Measurements from ENCODE around the gene RBM26. TPM values are rescaled to one million over a fixed set of nuclear protein-coding genes. Genes with fewer than 3 reads are reported as not detected.

Gene RBM26
- total RNA-seq, 2 experiments from 2014 or later, result 57.6 to 61.1 TPM

DNA sequence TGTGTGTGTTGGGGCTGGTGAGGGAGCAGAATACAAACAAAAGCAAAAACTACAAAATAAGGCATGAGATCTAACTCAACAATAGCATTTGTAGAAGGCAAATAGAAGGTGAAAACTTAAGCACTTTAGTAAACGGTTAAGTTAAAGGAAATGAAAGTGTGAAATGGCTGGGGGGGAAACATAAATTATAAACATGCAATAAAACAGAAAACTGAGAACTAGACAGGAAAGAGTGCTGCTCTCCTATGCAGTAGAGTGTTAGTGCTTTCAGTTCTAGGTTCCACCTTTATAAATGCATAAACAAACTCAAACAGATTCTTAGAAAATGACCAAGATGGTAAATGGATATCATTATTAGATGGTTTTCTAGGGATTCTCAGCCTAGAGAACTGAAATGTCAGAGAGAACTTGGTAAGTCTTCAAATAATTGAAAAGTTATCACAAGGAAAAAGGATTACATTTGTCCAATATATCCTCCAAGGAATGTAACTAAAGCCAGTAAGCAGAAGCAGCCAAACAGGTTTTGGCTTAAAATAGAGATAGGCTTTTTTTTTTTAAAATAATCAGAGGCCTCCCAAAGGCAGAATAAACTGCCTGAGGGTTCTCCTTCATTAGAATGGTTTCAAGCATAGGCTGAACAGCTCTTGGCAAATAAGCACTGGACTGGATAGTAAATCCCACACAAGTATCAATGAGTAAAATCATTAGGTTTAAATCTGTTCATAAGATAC lies 23.3 kb downstream of the RBM26 start:
- no peak for TF ChIP-seq CTCF (IDR thresholded peaks at IDR 0.05)
- H3K27ac Mint-ChIP-seq, result peak overlapping the region; percentile 79
- intact Hi-C loops (cut with micrococcal nuclease), result no loop called here
- no peak for ATAC-seq
- ChIA-PET POLR2A (no interaction called here), CTCF (interaction anchor here (2.0 to 3.4 kb wide), 2 partner anchors 9 to 11 kb away, joined by 5 to 27 read pairs; no protein-coding TSS in a partner anchor)
- no peaks in the 10 kb centered on the region for H3K9me3 Mint-ChIP-seq
- no peaks in the 10 kb centered on the region for H3K27me3 Mint-ChIP-seq
- H3K36me3 Mint-ChIP-seq (ENCODE audit: low read depth), result peaks cover 34% of the 10 kb centered on the region
- H3K4me3 Mint-ChIP-seq, result peak overlapping the region; percentile 33
- peaks cover 76% of the 10 kb centered on the region for H3K4me1 Mint-ChIP-seq (ENCODE audit: low read depth)
- no peak for DNase-seq

DNA sequence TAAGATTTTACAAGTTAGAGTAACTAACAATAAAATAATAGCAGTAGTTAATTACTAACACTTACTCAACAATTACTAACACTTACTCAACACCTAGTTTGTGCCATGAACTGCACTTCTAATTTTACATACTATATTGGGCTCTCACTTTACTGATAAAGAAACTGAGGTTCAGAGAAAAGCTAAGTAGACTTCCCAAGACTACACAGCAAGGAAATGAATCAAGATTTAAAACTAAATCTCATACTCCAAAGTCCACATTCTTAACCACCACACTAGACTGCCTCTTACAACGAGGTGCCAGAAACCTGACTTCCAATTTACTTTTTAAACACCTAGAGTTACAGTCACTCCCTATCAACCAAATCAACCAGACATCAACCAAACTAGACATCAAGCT lies 25.1 kb downstream of the RBM26 start:
- peaks cover 40% of the 10 kb centered on the region for H3K36me3 Mint-ChIP-seq (ENCODE audit: low read depth)
- no peak for TF ChIP-seq CTCF (IDR thresholded peaks at IDR 0.05)
- no peaks in the 10 kb centered on the region for H3K9me3 Mint-ChIP-seq
- H3K27me3 Mint-ChIP-seq, result no peaks in the 10 kb centered on the region
- peaks cover 60% of the 10 kb centered on the region for H3K4me1 Mint-ChIP-seq (ENCODE audit: low read depth)
- intact Hi-C loops (cut with micrococcal nuclease), result no loop called here
- no peak for DNase-seq
- H3K27ac Mint-ChIP-seq, result peak overlapping the region; percentile 68
- no peak overlapping the region for H3K4me3 Mint-ChIP-seq
- POLR2A ChIA-PET, result no interaction called here
- CTCF ChIA-PET, result interaction anchor here (1.0 to 3.4 kb wide), 4 partner anchors 9 to 17 kb away, joined by 4 to 27 read pairs (median 7); no protein-coding TSS in a partner anchor
- no peak for ATAC-seq

- CTCF ChIA-PET, result interaction anchor here (1.6 to 2.9 kb wide), 2 partner anchors 12 to 14 kb away, joined by 6 to 9 read pairs; no protein-coding TSS in a partner anchor
- ATAC-seq, result no peak
Observed at GRCh38 chr13:79379274-79379673, 26.8 kb downstream of the RBM26 start.

DNA sequence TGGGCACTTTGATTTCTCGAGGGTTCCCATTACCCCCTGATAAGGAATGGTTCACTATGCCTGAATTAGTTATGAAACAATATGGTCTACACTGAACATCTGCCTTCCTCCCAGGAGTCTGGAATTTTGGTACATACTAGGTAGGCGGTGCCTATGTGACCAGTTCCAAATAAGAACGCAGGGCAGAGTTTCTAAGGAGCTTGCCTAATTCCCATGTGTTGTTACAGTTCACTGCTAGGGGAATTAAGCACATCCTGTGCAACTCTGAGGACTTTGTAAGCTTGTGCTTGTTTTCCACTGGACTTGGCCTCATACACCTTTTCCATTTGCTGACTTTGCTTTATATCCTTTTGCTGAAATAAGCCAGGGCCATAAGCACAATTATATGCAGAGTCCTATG lies 29.2 kb downstream of the RBM26 start:
- TF ChIP-seq CTCF (IDR thresholded peaks at IDR 0.05), result no peak
- intact Hi-C loops (cut with micrococcal nuclease), result no loop called here
- ChIA-PET CTCF (no interaction called here), POLR2A (no interaction called here)
- Mint-ChIP-seq H3K27me3 (no peaks in the 10 kb centered on the region), H3K36me3 (ENCODE audit: low read depth) (peaks cover 36% of the 10 kb centered on the region), H3K4me1 (ENCODE audit: low read depth) (peaks cover 28% of the 10 kb centered on the region), H3K9me3 (no peaks in the 10 kb centered on the region), H3K27ac (no peak overlapping the region), H3K4me3 (no peak overlapping the region)
- no peak for DNase-seq
- ATAC-seq, result no peak

More at GRCh38 chr13:79379274-79379673, 26.8 kb downstream of the RBM26 start:
- POLR2A ChIA-PET, result interaction anchor here (1.0 kb wide), 1 partner anchor 10 kb away, joined by 3 read pairs; no protein-coding TSS in a partner anchor
- Mint-ChIP-seq H3K27ac (no peak overlapping the region), H3K36me3 (ENCODE audit: low read depth) (peaks cover 42% of the 10 kb centered on the region), H3K4me3 (no peak overlapping the region), H3K27me3 (no peaks in the 10 kb centered on the region), H3K4me1 (ENCODE audit: low read depth) (peaks cover 49% of the 10 kb centered on the region), H3K9me3 (no peaks in the 10 kb centered on the region)
- intact Hi-C loops (cut with micrococcal nuclease), result no loop called here
- DNase-seq, result no peak
- no peak for TF ChIP-seq CTCF (IDR thresholded peaks at IDR 0.05)

DNA sequence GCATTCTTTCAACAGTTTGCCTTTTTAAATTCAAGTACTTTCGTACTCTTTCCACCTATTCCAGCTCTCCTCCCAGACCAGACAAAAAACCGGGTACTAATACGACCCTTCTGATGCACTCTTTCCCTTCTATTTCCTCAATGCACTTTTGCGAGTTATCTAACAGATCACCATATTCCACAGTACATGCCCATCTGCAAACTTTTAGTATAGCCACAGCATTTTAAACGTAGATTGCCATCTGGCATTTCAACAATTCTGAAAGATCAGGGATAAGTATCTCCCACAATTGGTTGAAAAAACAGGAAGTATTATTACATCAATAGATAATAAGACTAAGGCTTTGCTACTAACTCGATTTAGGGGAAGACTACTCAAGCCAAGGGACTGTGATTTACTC lies 31.5 kb downstream of the RBM26 start:
- ChIA-PET CTCF (interaction anchor here (1.5 kb wide), 1 partner anchor 17 kb away, joined by 7 read pairs; no protein-coding TSS in a partner anchor), POLR2A (interaction anchor here (0.8 kb wide), 1 partner anchor 19 kb away, joined by 3 read pairs; no protein-coding TSS in a partner anchor)
- Mint-ChIP-seq H3K4me3 (no peak overlapping the region), H3K27me3 (no peaks in the 10 kb centered on the region), H3K27ac (no peak overlapping the region), H3K4me1 (ENCODE audit: low read depth) (peaks cover 10% of the 10 kb centered on the region), H3K36me3 (ENCODE audit: low read depth) (peaks cover 43% of the 10 kb centered on the region), H3K9me3 (no peaks in the 10 kb centered on the region)
- ATAC-seq, result no peak
- TF ChIP-seq CTCF (IDR thresholded peaks at IDR 0.05), result no peak
- DNase-seq, result no peak
- intact Hi-C loops (cut with micrococcal nuclease), result no loop called here
